DND-41 (cell line): Measurements from ENCODE around the gene SHD.

ENCODE experiments used
- EZH2 ChIP-seq: IDR thresholded peaks from 3 replicates; pipeline ENCODE4 v1.6.1; 2012; ENCODE audit warnings: borderline replicate concordance, low read depth, mild to moderate bottlenecking, moderate library complexity, low read length, inconsistent platforms; ENCODE audit not compliant: severe bottlenecking
- TF ChIP-seq, protein P1 (sequence below): IDR thresholded peaks from 2 replicates; pipeline ENCODE4 v1.5.1; 2012; ENCODE audit warnings: borderline replicate concordance, low read length, moderate library complexity, mild to moderate bottlenecking; ENCODE audit not compliant: poor library complexity, severe bottlenecking; ENCODE audit errors: extremely low read depth

DNA sequence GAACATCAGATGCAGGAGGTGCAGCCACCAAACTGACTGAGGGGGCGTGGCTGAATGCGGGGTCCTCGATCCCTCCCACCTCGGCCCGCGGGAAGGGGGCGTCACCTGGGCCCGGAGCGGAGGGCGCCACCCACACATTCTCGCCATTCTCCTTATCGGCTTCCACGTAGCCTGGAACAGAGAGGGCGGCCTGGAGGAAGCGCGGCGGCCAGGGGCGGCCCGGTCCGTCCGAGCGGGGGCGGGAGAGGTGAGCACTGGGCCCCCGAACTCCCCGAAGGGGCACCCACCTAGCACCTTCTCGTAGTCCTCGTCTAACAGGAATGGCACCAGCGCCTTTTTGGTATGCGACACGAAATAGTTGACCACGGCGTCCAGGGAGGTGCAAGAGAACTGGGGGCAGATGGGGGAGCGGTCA is 47.8 kb downstream of the SHD start:
- TF ChIP-seq, protein P1, sequence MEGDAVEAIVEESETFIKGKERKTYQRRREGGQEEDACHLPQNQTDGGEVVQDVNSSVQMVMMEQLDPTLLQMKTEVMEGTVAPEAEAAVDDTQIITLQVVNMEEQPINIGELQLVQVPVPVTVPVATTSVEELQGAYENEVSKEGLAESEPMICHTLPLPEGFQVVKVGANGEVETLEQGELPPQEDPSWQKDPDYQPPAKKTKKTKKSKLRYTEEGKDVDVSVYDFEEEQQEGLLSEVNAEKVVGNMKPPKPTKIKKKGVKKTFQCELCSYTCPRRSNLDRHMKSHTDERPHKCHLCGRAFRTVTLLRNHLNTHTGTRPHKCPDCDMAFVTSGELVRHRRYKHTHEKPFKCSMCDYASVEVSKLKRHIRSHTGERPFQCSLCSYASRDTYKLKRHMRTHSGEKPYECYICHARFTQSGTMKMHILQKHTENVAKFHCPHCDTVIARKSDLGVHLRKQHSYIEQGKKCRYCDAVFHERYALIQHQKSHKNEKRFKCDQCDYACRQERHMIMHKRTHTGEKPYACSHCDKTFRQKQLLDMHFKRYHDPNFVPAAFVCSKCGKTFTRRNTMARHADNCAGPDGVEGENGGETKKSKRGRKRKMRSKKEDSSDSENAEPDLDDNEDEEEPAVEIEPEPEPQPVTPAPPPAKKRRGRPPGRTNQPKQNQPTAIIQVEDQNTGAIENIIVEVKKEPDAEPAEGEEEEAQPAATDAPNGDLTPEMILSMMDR = no peak
- TF ChIP-seq EZH2 = no peak
